WTC11 (cell line): ENCODE data around the gene CSK. TPM values are rescaled to one million over a fixed set of nuclear protein-coding genes. Genes with fewer than 3 reads are reported as not detected.

ENCODE experiments used
- ATAC-seq: fragments of 200-7000 bp; cut with Tn5 transposase; 2 replicates; pipeline ENCODE4 v1.10.0; 2021; ENCODE audit warnings: mild to moderate bottlenecking, moderate library complexity
- CTCF ChIA-PET: fragments of 300-600 bp; sonication (Branson Sonifier 250); formaldehyde crosslinking; loops from one replicate; lab custom pipeline; 2021; ENCODE audit warnings: antibody characterized with exemption; lab: Charles Lee
- POLR2A ChIA-PET: fragments of 350-600 bp; sonication (Branson Sonifier 250); formaldehyde crosslinking; loops from one replicate; lab custom pipeline; 2021; ENCODE audit warnings: antibody characterized with exemption; lab: Charles Lee
- DNase-seq: peaks from one replicate; pipeline ENCODE4 v3.0.0; 2021; ENCODE audit warnings: low spot score
- H3K27ac Mint-ChIP-seq: 2 replicates; pipeline ENCODE4 v1.8.0; 2021; ENCODE audit warnings: mixed read lengths
- H3K27me3 Mint-ChIP-seq: 2 replicates; pipeline ENCODE4 v1.8.0; 2021; ENCODE audit warnings: low read depth, mild to moderate bottlenecking, moderate library complexity, mixed read lengths
- H3K36me3 Mint-ChIP-seq: 2 replicates; pipeline ENCODE4 v1.8.0; 2021; ENCODE audit warnings: mixed read lengths
- H3K4me1 Mint-ChIP-seq: 2 replicates; pipeline ENCODE4 v1.8.0; 2022; ENCODE audit warnings: mixed read lengths
- H3K4me3 Mint-ChIP-seq: 2 replicates; pipeline ENCODE4 v1.8.0; 2021; ENCODE audit warnings: mild to moderate bottlenecking, moderate library complexity, mixed read lengths
- H3K9me3 Mint-ChIP-seq: 2 replicates; pipeline ENCODE4 v1.8.0; 2021; ENCODE audit warnings: mixed read lengths
- AFF4 ChIP-seq: sonication (generic); formaldehyde crosslinking; IDR thresholded peaks from 2 replicates; pipeline ENCODE4 v1.8.1; 2023; ENCODE audit warnings: mild to moderate bottlenecking, missing genetic modification reagents, borderline replicate concordance
- AR ChIP-seq: fragments of 250-450 bp; sonication (Bioruptor Pico); IDR thresholded peaks from 2 replicates; pipeline ENCODE4 v1.9.0; 2021; ENCODE audit warnings: mild to moderate bottlenecking
- CDX4 ChIP-seq: fragments of 250-450 bp; sonication (Bioruptor Pico); IDR thresholded peaks from 2 replicates; pipeline ENCODE4 v1.9.0; 2021; ENCODE audit warnings: moderate library complexity, mild to moderate bottlenecking, inconsistent platforms, borderline replicate concordance
- CREB1 ChIP-seq: sonication (generic); formaldehyde crosslinking; IDR thresholded peaks from 2 replicates; pipeline ENCODE4 v1.8.0; 2023; ENCODE audit warnings: mild to moderate bottlenecking, missing genetic modification reagents
- CREM ChIP-seq: sonication (generic); formaldehyde crosslinking; IDR thresholded peaks from 2 replicates; pipeline ENCODE4 v1.8.1; 2022; ENCODE audit warnings: mild to moderate bottlenecking, missing genetic modification reagents, moderate library complexity
- CTCF ChIP-seq: fragments of 200-600 bp; IDR thresholded peaks from 2 replicates; pipeline ENCODE4 v1.8.0; 2022; ENCODE audit warnings: antibody characterized with exemption
- ESRRA ChIP-seq: sonication (generic); formaldehyde crosslinking; IDR thresholded peaks from 2 replicates; pipeline ENCODE4 v1.8.1; 2022; ENCODE audit warnings: mild to moderate bottlenecking, missing genetic modification reagents, borderline replicate concordance
- FOXJ3 ChIP-seq: sonication (generic); formaldehyde crosslinking; IDR thresholded peaks from 2 replicates; pipeline ENCODE4 v1.9.0; 2021; ENCODE audit warnings: missing genetic modification reagents, mild to moderate bottlenecking, borderline replicate concordance
- JUN ChIP-seq: sonication (generic); formaldehyde crosslinking; IDR thresholded peaks from 2 replicates; pipeline ENCODE4 v1.8.0; 2023; ENCODE audit warnings: mild to moderate bottlenecking, missing genetic modification reagents
- PRDM15 ChIP-seq: sonication (generic); formaldehyde crosslinking; IDR thresholded peaks from 2 replicates; pipeline ENCODE4 v1.8.0; 2022; ENCODE audit warnings: missing genetic modification reagents
- SMAD4 ChIP-seq: sonication (generic); formaldehyde crosslinking; IDR thresholded peaks from 2 replicates; pipeline ENCODE4 v1.8.0; 2022; ENCODE audit warnings: mild to moderate bottlenecking, missing genetic modification reagents
- TP53 ChIP-seq: sonication (generic); formaldehyde crosslinking; IDR thresholded peaks from 2 replicates; pipeline ENCODE4 v1.8.1; 2023; ENCODE audit warnings: mild to moderate bottlenecking, missing genetic modification reagents
- USF2 ChIP-seq: sonication (generic); formaldehyde crosslinking; IDR thresholded peaks from 2 replicates; pipeline ENCODE4 v1.8.1; 2023; ENCODE audit warnings: mild to moderate bottlenecking, missing genetic modification reagents, moderate library complexity
- ZNF138 ChIP-seq: sonication (generic); formaldehyde crosslinking; conservative IDR thresholded peaks from 2 replicates; pipeline ENCODE4 v1.8.1; 2022; ENCODE audit warnings: mild to moderate bottlenecking, moderate library complexity, missing genetic modification reagents
- ZNF263 ChIP-seq: sonication (generic); formaldehyde crosslinking; IDR thresholded peaks from 2 replicates; pipeline ENCODE4 v1.8.1; 2022; ENCODE audit warnings: low read depth, mild to moderate bottlenecking, moderate library complexity, missing genetic modification reagents
- ZNF423 ChIP-seq: fragments of 250-450 bp; sonication (Bioruptor Pico); IDR thresholded peaks from 2 replicates; pipeline ENCODE4 v2.1.2; 2022; ENCODE audit warnings: mild to moderate bottlenecking, moderate library complexity
- total RNA-seq: library from RNA; stranded (reverse); gene quantifications from 3 replicates; pipeline ENCODE4 v1.2.3, GENCODE V29; 2021

The CSK gene
- total RNA-seq, 1 experiment from 2014 or later = 55.1 TPM

- peaks cover 26% of the 10 kb centered on the region for H3K27me3 Mint-ChIP-seq
- H3K4me3 Mint-ChIP-seq = peak overlapping the region; percentile 82
- ChIA-PET POLR2A (interaction anchor here (0.5 to 1.7 kb wide), 4 partner anchors 9 to 103 kb away, joined by 4 to 7 read pairs (median 5); no protein-coding TSS in a partner anchor), CTCF (interaction anchor here (0.6 to 14.8 kb wide), 20 partner anchors 8 to 169 kb away, joined by 3 to 360 read pairs (median 4); partner anchors contain the start of genes CPLX3, CYP1A1, FAM219B and ULK3)
- no peaks in the 10 kb centered on the region for H3K9me3 Mint-ChIP-seq
- TF ChIP-seq JUN = no peak
- no peak for TF ChIP-seq AR (CRISPR knock-in tag)
- no peak for TF ChIP-seq CREM (CRISPR knock-in tag)
- TF ChIP-seq AFF4 (CRISPR knock-in tag) = no peak
- no peak for TF ChIP-seq PRDM15 (CRISPR knock-in tag)
- TF ChIP-seq ZNF263 (CRISPR knock-in tag) = no peak
- TF ChIP-seq ZNF423 = no peak
- no peak for TF ChIP-seq CREB1 (CRISPR knock-in tag)
- no peak for TF ChIP-seq ESRRA (CRISPR knock-in tag)
- TF ChIP-seq SMAD4 = no peak
- no peak for TF ChIP-seq CTCF
- no peak for TF ChIP-seq CDX4 (CRISPR knock-in tag)
- TF ChIP-seq USF2 (CRISPR knock-in tag) = no peak
- no peak for TF ChIP-seq FOXJ3
- TF ChIP-seq TP53 = no peak
- no peak for TF ChIP-seq ZNF138 (CRISPR knock-in tag)
- H3K27ac Mint-ChIP-seq = no peak overlapping the region
- no peak for DNase-seq
- peak; percentile 7 for ATAC-seq
- peaks cover 44% of the 10 kb centered on the region for H3K4me1 Mint-ChIP-seq
- H3K36me3 Mint-ChIP-seq = no peaks in the 10 kb centered on the region
These were observed 585 bp downstream of the CSK start for GRCh38 chr15:74782259-74783071.
